Heart left ventricle (tissue), 13 donors: ENCODE measurements around the gene ARPIN.

Experiments
- CTCF ChIP-seq, 12 donors: fragments of 200-600 bp; sonication (generic) in 4 of 12; IDR thresholded peaks; one replicate each; pipeline versions ENCODE4 v1.5.0 to v1.8.0; 2018 to 2022; ENCODE audit warnings: antibody characterized with exemption in 12 of 12, mild to moderate bottlenecking in 5 of 12
- POLR2A ChIP-seq, 2 donors: fragments of 450-650 bp; IDR thresholded peaks; one replicate each; pipeline ENCODE4 v1.6.1; 2017; ENCODE audit warnings: antibody characterized with exemption in 2 of 2, mild to moderate bottlenecking in 2 of 2, moderate library complexity in 2 of 2
- donor health status: ischemic (EF 13 %, LVEDD 7.1; RV severe dilation, severe dysfunction).
- donor health status: DM: no; HTN: yes; CAD: no.
- donor health status: DM: no; HTN: no; CAD: no.
- donor health status: ischemic (EF 25% LVEDD 6.9; RV normal size, moderate dysfunction).
- donor health status: ischemic (EF 25% LVEDD 5.7; RV mildly dilated, moderate dysfunction).
- donor health status: ischemic (EF 35%, LVEDD 5.7; RV mildly dilated, moderate dysfunction).
- donor health status: nonischemic (EF 11% LVEDD 7.7; RV severe dilation, severe dysfunction).
- donor health status: DM: yes; HTN: yes; CAD: no.
- donor health status: PGD.
- donor health status: ischemic (EF 29% LVEDD 5.4; RV normal size, mild dysfunction).
- donor health status: nonischemic (EF 23%, LVEDD 6.1; RV moderate dilation, normal function).

GRCh38 chr15:89852342-89852995 is 60.3 kb downstream of the ARPIN start:
- TF ChIP-seq CTCF (IDR thresholded peaks at IDR 0.05) (no peak), POLR2A (IDR thresholded peaks at IDR 0.05) (no peak)
